ENCODE measurements around the gene PBX2.

PBX2 gene

GRCh38 chr6:32164295-32164694 lies 25.7 kb downstream of the PBX2 start, which contains the start of gene EGFL8:
EGFL8 (plus strand) TSS chr6:32164595; CDS start chr6:32166166, 1,571 bp downstream.
- H3K9me3 ChIP-seq (ENCODE audit: insufficient read depth, low read length, severe bottlenecking), result no peaks in the 10 kb centered on the region
- H3K79me2 ChIP-seq (ENCODE audit: insufficient read depth, low read length), result no peaks in the 10 kb centered on the region
- H3K9ac ChIP-seq (ENCODE audit: low read depth, low read length), result no peak within 1 kb of the TSS
- TF ChIP-seq, protein P1, sequence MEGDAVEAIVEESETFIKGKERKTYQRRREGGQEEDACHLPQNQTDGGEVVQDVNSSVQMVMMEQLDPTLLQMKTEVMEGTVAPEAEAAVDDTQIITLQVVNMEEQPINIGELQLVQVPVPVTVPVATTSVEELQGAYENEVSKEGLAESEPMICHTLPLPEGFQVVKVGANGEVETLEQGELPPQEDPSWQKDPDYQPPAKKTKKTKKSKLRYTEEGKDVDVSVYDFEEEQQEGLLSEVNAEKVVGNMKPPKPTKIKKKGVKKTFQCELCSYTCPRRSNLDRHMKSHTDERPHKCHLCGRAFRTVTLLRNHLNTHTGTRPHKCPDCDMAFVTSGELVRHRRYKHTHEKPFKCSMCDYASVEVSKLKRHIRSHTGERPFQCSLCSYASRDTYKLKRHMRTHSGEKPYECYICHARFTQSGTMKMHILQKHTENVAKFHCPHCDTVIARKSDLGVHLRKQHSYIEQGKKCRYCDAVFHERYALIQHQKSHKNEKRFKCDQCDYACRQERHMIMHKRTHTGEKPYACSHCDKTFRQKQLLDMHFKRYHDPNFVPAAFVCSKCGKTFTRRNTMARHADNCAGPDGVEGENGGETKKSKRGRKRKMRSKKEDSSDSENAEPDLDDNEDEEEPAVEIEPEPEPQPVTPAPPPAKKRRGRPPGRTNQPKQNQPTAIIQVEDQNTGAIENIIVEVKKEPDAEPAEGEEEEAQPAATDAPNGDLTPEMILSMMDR (IDR thresholded peaks at IDR 0.05; ENCODE audit: borderline replicate concordance, extremely low read depth, low read length, poor library complexity, severe bottlenecking), result no peak
- no peak for TF ChIP-seq EZH2 (IDR thresholded peaks at IDR 0.05; ENCODE audit: borderline replicate concordance, low read depth, low read length, severe bottlenecking)
- H4K20me1 ChIP-seq (ENCODE audit: insufficient read depth, low read length), result no peaks in the 10 kb centered on the region
- H3K36me3 ChIP-seq (ENCODE audit: insufficient read depth, low read length), result peaks cover 43% of the 10 kb centered on the region
- H2AFZ ChIP-seq (ENCODE audit: low read depth, low read length), result no peak within 1 kb of the TSS
- ATAC-seq (ENCODE audit: insufficient read depth, low read depth), result no peak
- DNase-seq, result no peak
- no peaks in the 10 kb centered on the region for H3K27me3 ChIP-seq (ENCODE audit: insufficient read depth, low read length, poor library complexity)
- H3K4me3 ChIP-seq (ENCODE audit: low read depth in 1 of 2, low read length in 2 of 2), result no peak within 1 kb of the TSS
- no peaks in the 10 kb centered on the region for H3K4me1 ChIP-seq (ENCODE audit: insufficient read depth, low read length)
- H3K4me2 ChIP-seq (ENCODE audit: insufficient read depth, low read length), result no peak within 1 kb of the TSS
- no peak within 1 kb of the TSS; the same call in 1 of the 2 replicates for H3K27ac ChIP-seq (ENCODE audit: low read length)

- DNase-seq, result no peak
Measured at GRCh38 chr6:32163559-32164258, 26.3 kb downstream of the PBX2 start.

DNA sequence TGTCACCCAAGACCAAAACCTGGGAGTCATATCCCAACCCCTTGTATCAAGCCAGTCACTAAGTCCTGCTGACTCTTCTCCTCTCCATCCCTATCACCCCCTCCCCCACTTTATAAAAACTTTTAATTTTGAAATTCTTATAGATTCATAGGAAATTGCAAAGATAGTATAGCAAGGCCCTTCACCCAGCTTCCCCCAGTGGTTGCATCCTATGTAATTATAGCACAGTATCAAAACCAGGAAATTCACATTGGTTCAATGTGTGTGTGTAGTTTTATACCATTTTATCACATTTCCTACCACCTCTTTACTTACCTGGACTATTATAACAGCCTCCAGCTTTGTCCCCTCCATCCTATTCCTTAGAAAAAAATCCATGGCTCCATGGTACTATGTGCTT lies 31.9 kb downstream of the PBX2 start:
- Histone ChIP-seq H3K9ac (ENCODE audit: low read depth, low read length) (no peak overlapping the region), H4K20me1 (ENCODE audit: insufficient read depth, low read length) (peaks cover 9% of the 10 kb centered on the region; the same call in 1 of the 2 replicates), H2AFZ (ENCODE audit: low read depth, low read length) (no peak overlapping the region), H3K79me2 (ENCODE audit: insufficient read depth, low read length) (peaks cover 23% of the 10 kb centered on the region), H3K4me1 (ENCODE audit: insufficient read depth, low read length) (peaks cover 22% of the 10 kb centered on the region), H3K9me3 (ENCODE audit: insufficient read depth, low read length, severe bottlenecking) (no peaks in the 10 kb centered on the region), H3K4me3 (ENCODE audit: low read depth in 1 of 2, low read length in 2 of 2) (no peak overlapping the region), H3K27ac (ENCODE audit: low read length) (no peak overlapping the region), H3K4me2 (ENCODE audit: insufficient read depth, low read length) (no peak overlapping the region), H3K27me3 (ENCODE audit: insufficient read depth, low read length, poor library complexity) (no peaks in the 10 kb centered on the region), H3K36me3 (ENCODE audit: insufficient read depth, low read length) (peaks cover 43% of the 10 kb centered on the region)
- DNase-seq (no peak), ATAC-seq (ENCODE audit: insufficient read depth, low read depth) (no peak)
- TF ChIP-seq, protein P1 (IDR thresholded peaks at IDR 0.05; ENCODE audit: borderline replicate concordance, extremely low read depth, low read length, poor library complexity, severe bottlenecking), result no peak

More at GRCh38 chr6:32163559-32164258, 26.3 kb downstream of the PBX2 start:
- TF ChIP-seq EZH2 (IDR thresholded peaks at IDR 0.05; ENCODE audit: borderline replicate concordance, low read depth, low read length, severe bottlenecking), result no peak
- TF ChIP-seq, protein P1 (IDR thresholded peaks at IDR 0.05; ENCODE audit: borderline replicate concordance, extremely low read depth, low read length, poor library complexity, severe bottlenecking), result no peak
- H3K4me1 ChIP-seq (ENCODE audit: insufficient read depth, low read length), result no peaks in the 10 kb centered on the region
- no peak overlapping the region; the same call in 1 of the 2 replicates for H3K27ac ChIP-seq (ENCODE audit: low read length)
- no peaks in the 10 kb centered on the region for H3K79me2 ChIP-seq (ENCODE audit: insufficient read depth, low read length)
- H2AFZ ChIP-seq (ENCODE audit: low read depth, low read length), result no peak overlapping the region
- H3K9me3 ChIP-seq (ENCODE audit: insufficient read depth, low read length, severe bottlenecking), result no peaks in the 10 kb centered on the region
- ATAC-seq (ENCODE audit: insufficient read depth, low read depth), result no peak
- no peak overlapping the region for H3K4me3 ChIP-seq (ENCODE audit: low read depth in 1 of 2, low read length in 2 of 2)
- no peak overlapping the region for H3K4me2 ChIP-seq (ENCODE audit: insufficient read depth, low read length)
- peaks cover 39% of the 10 kb centered on the region for H3K36me3 ChIP-seq (ENCODE audit: insufficient read depth, low read length)
- no peaks in the 10 kb centered on the region for H4K20me1 ChIP-seq (ENCODE audit: insufficient read depth, low read length)
- H3K9ac ChIP-seq (ENCODE audit: low read depth, low read length), result no peak overlapping the region
- H3K27me3 ChIP-seq (ENCODE audit: insufficient read depth, low read length, poor library complexity), result no peaks in the 10 kb centered on the region

Data from DND-41 (cell line).